ENCODE measurements around the gene SV2B.

DNA sequence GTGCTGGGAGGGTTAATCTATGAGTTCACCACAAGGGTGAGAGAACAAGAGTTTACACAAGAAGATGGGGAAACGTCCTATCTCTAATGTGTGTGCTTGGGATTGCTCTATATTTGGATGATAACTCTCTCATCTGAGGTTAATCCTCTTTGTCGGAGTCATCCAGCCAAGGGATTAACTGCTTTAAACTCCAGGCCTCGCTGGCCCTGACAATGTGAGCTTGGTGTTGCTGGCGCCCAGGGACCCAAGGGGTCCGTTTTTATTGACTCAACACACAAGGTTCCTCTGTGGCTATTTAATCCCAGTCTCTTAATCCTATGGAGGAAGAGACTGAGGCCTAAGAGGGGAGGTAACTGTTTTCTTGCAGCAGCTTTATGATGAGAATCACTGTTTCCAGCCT, 14.2 kb downstream of the SV2B start:
- no peak for TF ChIP-seq POLR2AphosphoS5 (IDR thresholded peaks at IDR 0.05)
- no peak for TF ChIP-seq CTCF (IDR thresholded peaks at IDR 0.05)

Data from transverse colon (tissue), 4 donors.